Measurements from ENCODE around the gene FRZB. TPM values are rescaled to one million over a fixed set of nuclear protein-coding genes. Genes with fewer than 3 reads are reported as not detected.

FRZB gene
- total and polyA plus RNA-seq, 9 of the 15 experiments (the other 6 are each of a cell fraction or from before 2014, with no cell fraction given) = 0.01 to 0.05 (median 0.03) TPM; not detected in 6

DNA sequence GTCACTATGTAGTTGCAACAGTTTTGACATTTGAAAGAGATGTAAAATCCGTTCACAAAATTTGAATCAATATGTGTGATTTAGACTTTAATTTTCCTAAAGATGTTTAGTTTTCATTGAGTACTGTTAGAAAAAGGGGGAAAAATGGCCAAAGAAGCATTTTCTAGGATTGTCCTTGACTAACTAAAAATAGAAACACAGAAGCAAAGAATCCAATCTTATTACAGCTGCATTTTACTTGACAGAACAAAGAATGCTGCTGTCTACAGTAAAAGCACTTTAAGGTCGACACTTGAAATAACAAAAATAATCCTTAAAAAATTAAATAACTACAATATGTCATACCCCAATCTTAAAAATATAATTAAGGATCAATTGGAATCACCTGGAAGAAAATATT lies 48.9 kb downstream of the FRZB start (continued):
- TF ChIP-seq NELFE (IDR thresholded peaks at IDR 0.05; ENCODE audit: insufficient read depth, insufficient read length) = no peak

- H3K4me3 ChIP-seq = no peak overlapping the region
- no peak for TF ChIP-seq PHF21A (IDR thresholded peaks at IDR 0.05; ENCODE audit: borderline replicate concordance, low read depth)
- no peak for TF ChIP-seq ZBTB7A (IDR thresholded peaks at IDR 0.05; ENCODE audit: borderline replicate concordance, control insufficient read depth, low read depth, low read length)
- no peak for TF ChIP-seq HNRNPL (IDR thresholded peaks at IDR 0.05; ENCODE audit: low read depth, low read length)
- no peak for TF ChIP-seq ELF2 (CRISPR knock-in tag; IDR thresholded peaks at IDR 0.05)
- no peak for TF ChIP-seq ZNF76 (CRISPR knock-in tag; IDR thresholded peaks at IDR 0.05; ENCODE audit: borderline replicate concordance)
- no peak for TF ChIP-seq ZNF717 (CRISPR knock-in tag; IDR thresholded peaks at IDR 0.05)
- TF ChIP-seq SMAD1 (IDR thresholded peaks at IDR 0.05; ENCODE audit: low read depth, low read length, partially characterized antibody) = no peak
- no peak for TF ChIP-seq PTTG1 (tag; IDR thresholded peaks at IDR 0.05; ENCODE audit: low read depth)
- no peak for TF ChIP-seq HINFP (tag; conservative IDR thresholded peaks at IDR 0.05; ENCODE audit: low read depth)
- TF ChIP-seq HNRNPUL1 (IDR thresholded peaks at IDR 0.05; ENCODE audit: low read length) = no peak
- no peak for TF ChIP-seq NCOA4 (IDR thresholded peaks at IDR 0.05; ENCODE audit: partially characterized antibody)
- TF ChIP-seq, protein P1, sequence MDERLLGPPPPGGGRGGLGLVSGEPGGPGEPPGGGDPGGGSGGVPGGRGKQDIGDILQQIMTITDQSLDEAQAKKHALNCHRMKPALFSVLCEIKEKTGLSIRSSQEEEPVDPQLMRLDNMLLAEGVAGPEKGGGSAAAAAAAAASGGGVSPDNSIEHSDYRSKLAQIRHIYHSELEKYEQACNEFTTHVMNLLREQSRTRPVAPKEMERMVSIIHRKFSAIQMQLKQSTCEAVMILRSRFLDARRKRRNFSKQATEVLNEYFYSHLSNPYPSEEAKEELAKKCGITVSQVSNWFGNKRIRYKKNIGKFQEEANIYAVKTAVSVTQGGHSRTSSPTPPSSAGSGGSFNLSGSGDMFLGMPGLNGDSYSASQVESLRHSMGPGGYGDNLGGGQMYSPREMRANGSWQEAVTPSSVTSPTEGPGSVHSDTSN (CRISPR knock-in tag; IDR thresholded peaks at IDR 0.05; ENCODE audit: low read depth) = no peak
- TF ChIP-seq, protein P1 (tag; conservative IDR thresholded peaks at IDR 0.05; ENCODE audit: low read depth) = no peak
- no peak for TF ChIP-seq HMG20B (CRISPR knock-in tag; IDR thresholded peaks at IDR 0.05)
- no peak for TF ChIP-seq ZNF274 (IDR thresholded peaks at IDR 0.05; ENCODE audit: borderline replicate concordance, low read depth, low read length)
- TF ChIP-seq NCOA2 (IDR thresholded peaks at IDR 0.05; ENCODE audit: partially characterized antibody in 2 of 2) = no peak
- no peak overlapping the region for H3K4me2 ChIP-seq (ENCODE audit: insufficient read depth, low read length)
- ChIA-PET POLR2A (no interaction called here), CTCF (ENCODE audit: low intra/inter-chr PET ratio) (no interaction called here)
- in situ Hi-C loops (cut with MboI) (no loop called here), intact Hi-C loops (cut with micrococcal nuclease) (no loop called here)
- ATAC-seq = no peak
- no peaks in the 10 kb centered on the region for H3K9me1 ChIP-seq (ENCODE audit: control insufficient read depth, insufficient read depth, low read length)
- H3K79me2 ChIP-seq (ENCODE audit: control insufficient read depth, insufficient read depth, low read length) = no peaks in the 10 kb centered on the region
- H2AFZ ChIP-seq (ENCODE audit: low read depth, low read length) = no peak overlapping the region
- no peak for DNase-seq (ENCODE audit: extremely low read depth in 1 of 4, low spot score in 3 of 4)
- H3K27ac ChIP-seq (ENCODE audit: extremely low read depth, low read depth, low read length) = no peak overlapping the region
- no peaks in the 10 kb centered on the region for H3K36me3 ChIP-seq (ENCODE audit: control insufficient read depth, insufficient read depth, low read length)
- no TSS peak for BruUV-seq (replicated peaks)
- H3K9me3 ChIP-seq (replicated peaks; ENCODE audit: control insufficient read depth, insufficient read depth, low read depth, low read length) = no peaks in the 10 kb centered on the region
- FAIRE-seq = no peak
- no peaks in the 10 kb centered on the region for H3K4me1 ChIP-seq (replicated peaks in 1 of 2; ENCODE audit: control insufficient read depth in 2 of 2, insufficient read depth in 2 of 2, low read length in 2 of 2)
- H3K9ac ChIP-seq (ENCODE audit: insufficient read depth in 1 of 2, low read depth in 2 of 2, low read length in 2 of 2) = no peak overlapping the region
- peaks cover 17% of the 10 kb centered on the region in 2 experiments for H3K27me3 ChIP-seq (ENCODE audit: control insufficient read depth in 2 of 2, insufficient read depth in 2 of 2, low read length in 2 of 2)
- H4K20me1 ChIP-seq (replicated peaks; ENCODE audit: control insufficient read depth, insufficient read depth, low read length) = no peaks in the 10 kb centered on the region
Measured at GRCh38 chr2:182816866-182817265, 49.6 kb downstream of the FRZB start.

Measured in K562 (cell line).